ENCODE measurements around the gene MANSC1. TPM values are rescaled to one million over a fixed set of nuclear protein-coding genes. Genes with fewer than 3 reads are reported as not detected.

MANSC1 gene
- total and polyA plus RNA-seq, 10 of the 15 experiments (the other 5 are each of a cell fraction or from before 2014, with no cell fraction given), result 0.02 to 0.23 (median 0.11) TPM; not detected in 2

DNA sequence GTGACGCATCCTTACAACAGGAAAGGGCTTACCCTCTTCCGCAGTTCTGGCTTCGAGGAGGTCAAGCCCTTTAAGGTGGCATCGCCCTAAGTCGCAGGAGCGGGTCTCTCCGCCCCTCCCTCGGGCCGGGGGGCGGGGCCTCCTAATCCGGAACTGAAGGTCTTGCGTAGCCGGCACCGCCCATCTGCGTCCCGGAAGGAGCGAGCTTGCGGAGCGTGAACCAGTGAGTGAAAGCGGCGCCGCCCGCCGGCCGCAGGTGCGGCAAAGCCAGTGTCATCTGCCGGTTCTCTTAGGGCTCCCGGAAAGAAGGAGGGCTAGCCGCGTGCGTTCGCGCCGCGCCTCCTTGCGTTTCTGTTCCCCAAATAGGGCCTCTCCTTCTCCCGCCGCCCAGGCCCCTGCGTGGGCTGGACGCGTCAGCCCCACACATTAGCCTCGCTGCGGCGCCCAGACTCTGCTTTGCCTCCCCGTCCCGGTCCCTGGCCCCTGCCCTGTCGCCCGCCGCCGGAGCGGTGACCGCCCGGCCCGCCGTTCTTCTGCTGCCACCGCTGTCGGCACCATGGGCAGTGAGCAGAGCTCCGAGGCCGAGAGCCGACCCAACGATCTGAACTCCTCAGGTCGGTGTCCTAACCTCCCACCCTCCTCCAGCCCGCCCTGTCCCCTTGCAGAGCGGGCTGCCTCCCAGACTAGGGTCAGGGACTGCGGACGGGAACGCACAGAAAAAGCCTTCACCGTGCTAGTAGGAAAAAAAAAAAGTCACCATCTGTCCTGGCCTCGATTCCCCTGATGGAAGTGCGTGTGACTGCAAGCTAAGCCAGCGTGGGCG lies 7.1 kb upstream of the MANSC1 start, which contains the start of gene BORCS5 (continued):
- TF ChIP-seq EGR1 (IDR thresholded peaks at IDR 0.05; ENCODE audit: borderline replicate concordance in 1 of 2, low read depth in 2 of 2, low read length in 2 of 2), result peak in 1 of 2 experiments; percentile 82; a peak in 2 of 3 replicates
- no peak for TF ChIP-seq NFYA (IDR thresholded peaks at IDR 0.05; ENCODE audit: borderline replicate concordance, low read depth, low read length)
- 0 out of 2 replicates have a peak, but pooled peaks have one; percentile 26 for TF ChIP-seq NFYB (IDR thresholded peaks at IDR 0.05; ENCODE audit: insufficient read depth, low read depth, low read length)
- TF ChIP-seq, protein P1, sequence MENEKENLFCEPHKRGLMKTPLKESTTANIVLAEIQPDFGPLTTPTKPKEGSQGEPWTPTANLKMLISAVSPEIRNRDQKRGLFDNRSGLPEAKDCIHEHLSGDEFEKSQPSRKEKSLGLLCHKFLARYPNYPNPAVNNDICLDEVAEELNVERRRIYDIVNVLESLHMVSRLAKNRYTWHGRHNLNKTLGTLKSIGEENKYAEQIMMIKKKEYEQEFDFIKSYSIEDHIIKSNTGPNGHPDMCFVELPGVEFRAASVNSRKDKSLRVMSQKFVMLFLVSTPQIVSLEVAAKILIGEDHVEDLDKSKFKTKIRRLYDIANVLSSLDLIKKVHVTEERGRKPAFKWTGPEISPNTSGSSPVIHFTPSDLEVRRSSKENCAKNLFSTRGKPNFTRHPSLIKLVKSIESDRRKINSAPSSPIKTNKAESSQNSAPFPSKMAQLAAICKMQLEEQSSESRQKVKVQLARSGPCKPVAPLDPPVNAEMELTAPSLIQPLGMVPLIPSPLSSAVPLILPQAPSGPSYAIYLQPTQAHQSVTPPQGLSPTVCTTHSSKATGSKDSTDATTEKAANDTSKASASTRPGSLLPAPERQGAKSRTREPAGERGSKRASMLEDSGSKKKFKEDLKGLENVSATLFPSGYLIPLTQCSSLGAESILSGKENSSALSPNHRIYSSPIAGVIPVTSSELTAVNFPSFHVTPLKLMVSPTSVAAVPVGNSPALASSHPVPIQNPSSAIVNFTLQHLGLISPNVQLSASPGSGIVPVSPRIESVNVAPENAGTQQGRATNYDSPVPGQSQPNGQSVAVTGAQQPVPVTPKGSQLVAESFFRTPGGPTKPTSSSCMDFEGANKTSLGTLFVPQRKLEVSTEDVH (IDR thresholded peaks at IDR 0.05; ENCODE audit: low read depth, partially characterized antibody), result no peak
- TF ChIP-seq, protein P2, sequence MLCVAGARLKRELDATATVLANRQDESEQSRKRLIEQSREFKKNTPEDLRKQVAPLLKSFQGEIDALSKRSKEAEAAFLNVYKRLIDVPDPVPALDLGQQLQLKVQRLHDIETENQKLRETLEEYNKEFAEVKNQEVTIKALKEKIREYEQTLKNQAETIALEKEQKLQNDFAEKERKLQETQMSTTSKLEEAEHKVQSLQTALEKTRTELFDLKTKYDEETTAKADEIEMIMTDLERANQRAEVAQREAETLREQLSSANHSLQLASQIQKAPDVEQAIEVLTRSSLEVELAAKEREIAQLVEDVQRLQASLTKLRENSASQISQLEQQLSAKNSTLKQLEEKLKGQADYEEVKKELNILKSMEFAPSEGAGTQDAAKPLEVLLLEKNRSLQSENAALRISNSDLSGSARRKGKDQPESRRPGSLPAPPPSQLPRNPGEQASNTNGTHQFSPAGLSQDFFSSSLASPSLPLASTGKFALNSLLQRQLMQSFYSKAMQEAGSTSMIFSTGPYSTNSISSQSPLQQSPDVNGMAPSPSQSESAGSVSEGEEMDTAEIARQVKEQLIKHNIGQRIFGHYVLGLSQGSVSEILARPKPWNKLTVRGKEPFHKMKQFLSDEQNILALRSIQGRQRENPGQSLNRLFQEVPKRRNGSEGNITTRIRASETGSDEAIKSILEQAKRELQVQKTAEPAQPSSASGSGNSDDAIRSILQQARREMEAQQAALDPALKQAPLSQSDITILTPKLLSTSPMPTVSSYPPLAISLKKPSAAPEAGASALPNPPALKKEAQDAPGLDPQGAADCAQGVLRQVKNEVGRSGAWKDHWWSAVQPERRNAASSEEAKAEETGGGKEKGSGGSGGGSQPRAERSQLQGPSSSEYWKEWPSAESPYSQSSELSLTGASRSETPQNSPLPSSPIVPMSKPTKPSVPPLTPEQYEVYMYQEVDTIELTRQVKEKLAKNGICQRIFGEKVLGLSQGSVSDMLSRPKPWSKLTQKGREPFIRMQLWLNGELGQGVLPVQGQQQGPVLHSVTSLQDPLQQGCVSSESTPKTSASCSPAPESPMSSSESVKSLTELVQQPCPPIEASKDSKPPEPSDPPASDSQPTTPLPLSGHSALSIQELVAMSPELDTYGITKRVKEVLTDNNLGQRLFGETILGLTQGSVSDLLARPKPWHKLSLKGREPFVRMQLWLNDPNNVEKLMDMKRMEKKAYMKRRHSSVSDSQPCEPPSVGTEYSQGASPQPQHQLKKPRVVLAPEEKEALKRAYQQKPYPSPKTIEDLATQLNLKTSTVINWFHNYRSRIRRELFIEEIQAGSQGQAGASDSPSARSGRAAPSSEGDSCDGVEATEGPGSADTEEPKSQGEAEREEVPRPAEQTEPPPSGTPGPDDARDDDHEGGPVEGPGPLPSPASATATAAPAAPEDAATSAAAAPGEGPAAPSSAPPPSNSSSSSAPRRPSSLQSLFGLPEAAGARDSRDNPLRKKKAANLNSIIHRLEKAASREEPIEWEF (IDR thresholded peaks at IDR 0.05; ENCODE audit: insufficient replicate concordance, low read depth, low read length), result no peak
- no peak for TF ChIP-seq RAD51 (IDR thresholded peaks at IDR 0.05)
- TF ChIP-seq NBN (IDR thresholded peaks at IDR 0.05), result peak; percentile 79
- TF ChIP-seq, protein P3, sequence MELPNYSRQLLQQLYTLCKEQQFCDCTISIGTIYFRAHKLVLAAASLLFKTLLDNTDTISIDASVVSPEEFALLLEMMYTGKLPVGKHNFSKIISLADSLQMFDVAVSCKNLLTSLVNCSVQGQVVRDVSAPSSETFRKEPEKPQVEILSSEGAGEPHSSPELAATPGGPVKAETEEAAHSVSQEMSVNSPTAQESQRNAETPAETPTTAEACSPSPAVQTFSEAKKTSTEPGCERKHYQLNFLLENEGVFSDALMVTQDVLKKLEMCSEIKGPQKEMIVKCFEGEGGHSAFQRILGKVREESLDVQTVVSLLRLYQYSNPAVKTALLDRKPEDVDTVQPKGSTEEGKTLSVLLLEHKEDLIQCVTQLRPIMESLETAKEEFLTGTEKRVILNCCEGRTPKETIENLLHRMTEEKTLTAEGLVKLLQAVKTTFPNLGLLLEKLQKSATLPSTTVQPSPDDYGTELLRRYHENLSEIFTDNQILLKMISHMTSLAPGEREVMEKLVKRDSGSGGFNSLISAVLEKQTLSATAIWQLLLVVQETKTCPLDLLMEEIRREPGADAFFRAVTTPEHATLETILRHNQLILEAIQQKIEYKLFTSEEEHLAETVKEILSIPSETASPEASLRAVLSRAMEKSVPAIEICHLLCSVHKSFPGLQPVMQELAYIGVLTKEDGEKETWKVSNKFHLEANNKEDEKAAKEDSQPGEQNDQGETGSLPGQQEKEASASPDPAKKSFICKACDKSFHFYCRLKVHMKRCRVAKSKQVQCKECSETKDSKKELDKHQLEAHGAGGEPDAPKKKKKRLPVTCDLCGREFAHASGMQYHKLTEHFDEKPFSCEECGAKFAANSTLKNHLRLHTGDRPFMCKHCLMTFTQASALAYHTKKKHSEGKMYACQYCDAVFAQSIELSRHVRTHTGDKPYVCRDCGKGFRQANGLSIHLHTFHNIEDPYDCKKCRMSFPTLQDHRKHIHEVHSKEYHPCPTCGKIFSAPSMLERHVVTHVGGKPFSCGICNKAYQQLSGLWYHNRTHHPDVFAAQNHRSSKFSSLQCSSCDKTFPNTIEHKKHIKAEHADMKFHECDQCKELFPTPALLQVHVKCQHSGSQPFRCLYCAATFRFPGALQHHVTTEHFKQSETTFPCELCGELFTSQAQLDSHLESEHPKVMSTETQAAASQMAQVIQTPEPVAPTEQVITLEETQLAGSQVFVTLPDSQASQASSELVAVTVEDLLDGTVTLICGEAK (IDR thresholded peaks at IDR 0.05; ENCODE audit: borderline replicate concordance), result peak; percentile 58; the same call in 1 of the 2 replicates
- TF ChIP-seq PAX5 (IDR thresholded peaks at IDR 0.05; ENCODE audit: borderline replicate concordance, low read depth, low read length), result peak; percentile 56; the same call in 1 of the 2 replicates
- TF ChIP-seq STAT3 (IDR thresholded peaks at IDR 0.05; ENCODE audit: low read depth, low read length), result no peak
- TF ChIP-seq IKZF1 (conservative IDR thresholded peaks at IDR 0.05), result peak; percentile 92
- peak; percentile 59 for TF ChIP-seq RUNX3 (IDR thresholded peaks at IDR 0.05; ENCODE audit: low read length)
- peak; percentile 47 for TF ChIP-seq SP1 (IDR thresholded peaks at IDR 0.05; ENCODE audit: low read depth, low read length)
- TF ChIP-seq, protein P4, sequence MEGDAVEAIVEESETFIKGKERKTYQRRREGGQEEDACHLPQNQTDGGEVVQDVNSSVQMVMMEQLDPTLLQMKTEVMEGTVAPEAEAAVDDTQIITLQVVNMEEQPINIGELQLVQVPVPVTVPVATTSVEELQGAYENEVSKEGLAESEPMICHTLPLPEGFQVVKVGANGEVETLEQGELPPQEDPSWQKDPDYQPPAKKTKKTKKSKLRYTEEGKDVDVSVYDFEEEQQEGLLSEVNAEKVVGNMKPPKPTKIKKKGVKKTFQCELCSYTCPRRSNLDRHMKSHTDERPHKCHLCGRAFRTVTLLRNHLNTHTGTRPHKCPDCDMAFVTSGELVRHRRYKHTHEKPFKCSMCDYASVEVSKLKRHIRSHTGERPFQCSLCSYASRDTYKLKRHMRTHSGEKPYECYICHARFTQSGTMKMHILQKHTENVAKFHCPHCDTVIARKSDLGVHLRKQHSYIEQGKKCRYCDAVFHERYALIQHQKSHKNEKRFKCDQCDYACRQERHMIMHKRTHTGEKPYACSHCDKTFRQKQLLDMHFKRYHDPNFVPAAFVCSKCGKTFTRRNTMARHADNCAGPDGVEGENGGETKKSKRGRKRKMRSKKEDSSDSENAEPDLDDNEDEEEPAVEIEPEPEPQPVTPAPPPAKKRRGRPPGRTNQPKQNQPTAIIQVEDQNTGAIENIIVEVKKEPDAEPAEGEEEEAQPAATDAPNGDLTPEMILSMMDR (IDR thresholded peaks at IDR 0.05 in 2 of 3, conservative IDR thresholded peaks at IDR 0.05 in 1 of 3; ENCODE audit: control insufficient read depth in 2 of 3, extremely low read depth in 1 of 3, insufficient read depth in 1 of 3, low read depth in 3 of 3, low read length in 3 of 3), result peak; percentile 2 to 35 (median 24); a peak in 3 of 6 replicates

All from GM12878 (cell line).